Endothelial cell of umbilical vein (primary cell): ENCODE data around the gene GNB5. TPM values are rescaled to one million over a fixed set of nuclear protein-coding genes. Genes with fewer than 3 reads are reported as not detected.

Source experiments
- BruUV-seq: library from RNA; stranded (reverse); fragments of 400-500 nt; replicated peaks from 2 replicates; lab custom pipeline; 2021; lab: Mats Ljungman, UMichigan
- CTCF ChIA-PET: fragments of 300-600, 350-600 bp; sonication (Branson Sonifier 250); formaldehyde crosslinking; loops from one replicate; lab custom pipeline; 2021; ENCODE audit warnings: antibody characterized with exemption, inconsistent platforms; lab: Charles Lee
- POLR2A ChIA-PET: fragments of 300-600, 350-600 bp; sonication (Branson Sonifier 250); formaldehyde crosslinking; loops from one replicate; lab custom pipeline; 2021; ENCODE audit warnings: antibody characterized with exemption, inconsistent platforms; lab: Charles Lee
- DNase-seq: peaks from one replicate; pipeline ENCODE4 v3.0.0-alpha.2; 2011; ENCODE audit warnings: low read depth, low spot score
- FAIRE-seq: peaks from 2 replicates; lab custom pipeline; 2011; peaks lifted over from hg19 to GRCh38; lab: Jason Lieb, UNC
- H2AFZ ChIP-seq: 2 replicates; pipeline ENCODE4 v1.6.0; 2012; ENCODE audit warnings: low read depth, low read length, control low read depth, inconsistent platforms
- H3K27ac ChIP-seq: 2 replicates; pipeline ENCODE4 v1.5.1; 2011; ENCODE audit warnings: low read depth, mild to moderate bottlenecking, control low read depth, low read length, moderate library complexity; ENCODE audit not compliant: insufficient read depth
- H3K27me3 ChIP-seq, 2 experiments: 2 replicates each; pipeline versions ENCODE4 v1.6.0 to v1.6.1; 2011; ENCODE audit warnings: low read length in 2 of 2, mixed read lengths in 1 of 2; ENCODE audit not compliant: control insufficient read depth in 2 of 2, insufficient read depth in 2 of 2
- H3K36me3 ChIP-seq, 2 experiments: 2 replicates in 1 of 2; 3 replicates in 1 of 2; pipeline ENCODE4 v1.5.1; 2011; ENCODE audit warnings: low read length in 2 of 2, mild to moderate bottlenecking in 1 of 2, moderate library complexity in 1 of 2; ENCODE audit not compliant: control insufficient read depth in 2 of 2, insufficient read depth in 2 of 2; ENCODE audit errors: extremely low read depth in 1 of 2
- H3K4me1 ChIP-seq: 3 replicates; pipeline ENCODE4 v1.5.1; 2011; ENCODE audit warnings: mild to moderate bottlenecking, low read length; ENCODE audit not compliant: control insufficient read depth, insufficient read depth; ENCODE audit errors: extremely low read depth
- H3K4me2 ChIP-seq: 2 replicates; pipeline ENCODE4 v1.6.1; 2011; ENCODE audit warnings: low read length, control low read depth, mixed read lengths; ENCODE audit not compliant: insufficient read depth
- H3K4me3 ChIP-seq, 3 experiments: fragments of 200-600 bp in 1 of 3; sonication (generic), shearing (Covaris generic) in 1 of 3; replicated peaks in 1 of 3; 2 replicates each; pipeline ENCODE4 v1.5.1; 2011 to 2016; ENCODE audit warnings: control low read depth in 3 of 3, low read length in 3 of 3, mild to moderate bottlenecking in 2 of 3, inconsistent platforms in 1 of 3, low read depth in 1 of 3, moderate library complexity in 1 of 3; ENCODE audit not compliant: insufficient read depth in 1 of 3
- H3K79me2 ChIP-seq: 2 replicates; pipeline ENCODE4 v1.6.0; 2012; ENCODE audit warnings: low read length, inconsistent platforms; ENCODE audit not compliant: control insufficient read depth, insufficient read depth
- H3K9ac ChIP-seq: replicated peaks from 2 replicates; pipeline ENCODE3; 2011; ENCODE audit warnings: low read length, control low read depth; ENCODE audit not compliant: insufficient read depth; ENCODE audit errors: extremely low read depth
- H3K9me1 ChIP-seq: replicated peaks from 3 replicates; pipeline ENCODE4 v1.6.0; 2011; ENCODE audit warnings: mild to moderate bottlenecking, low read length; ENCODE audit not compliant: control insufficient read depth, insufficient read depth; ENCODE audit errors: extremely low read depth
- H3K9me3 ChIP-seq: replicated peaks from 2 replicates; pipeline ENCODE4 v1.5.1; 2012; ENCODE audit warnings: low read length, inconsistent platforms; ENCODE audit not compliant: control insufficient read depth, insufficient read depth
- H4K20me1 ChIP-seq: replicated peaks from 2 replicates; pipeline ENCODE3; 2011; ENCODE audit warnings: mild to moderate bottlenecking, low read length; ENCODE audit not compliant: control insufficient read depth, insufficient read depth; ENCODE audit errors: extremely low read depth
- EZH2 ChIP-seq: IDR thresholded peaks from 2 replicates; pipeline ENCODE4 v1.6.1; 2012; ENCODE audit warnings: borderline replicate concordance, low read depth, mild to moderate bottlenecking, moderate library complexity, low read length, inconsistent platforms; ENCODE audit not compliant: severe bottlenecking
- FOS ChIP-seq: IDR thresholded peaks from 2 replicates; pipeline ENCODE4 v1.6.1; 2011; ENCODE audit warnings: mild to moderate bottlenecking, low read length, moderate library complexity, borderline replicate concordance; ENCODE audit not compliant: insufficient read depth
- GATA2 ChIP-seq: IDR thresholded peaks from 2 replicates; pipeline ENCODE4 v1.7.0; 2011; ENCODE audit warnings: low read depth, mild to moderate bottlenecking, moderate library complexity, mixed read lengths, low read length; ENCODE audit not compliant: insufficient read length, insufficient read depth
- JUN ChIP-seq: IDR thresholded peaks from 2 replicates; pipeline ENCODE4 v1.6.1; 2011; ENCODE audit warnings: borderline replicate concordance, low read depth; ENCODE audit not compliant: insufficient read length, insufficient read depth
- POLR2AphosphoS5 ChIP-seq: IDR thresholded peaks from 2 replicates; pipeline ENCODE4 v1.6.1; 2012; ENCODE audit warnings: low read depth, mild to moderate bottlenecking, control low read depth, low read length, moderate library complexity; ENCODE audit not compliant: insufficient read depth
- dilution Hi-C: fragments of 300-500 bp; cut with MboI; formaldehyde crosslinking; loops from one replicate; pipeline ENCODE4 v1.15.0; 2019; ENCODE audit warnings: low sequenced_read_pairs; ENCODE audit not compliant: extremely low pct_ligation_motif_present
- intact Hi-C: fragments of 100-400 bp; cut with micrococcal nuclease; formaldehyde crosslinking; loops from one replicate; pipeline ENCODE4 v1.10.0; 2022
- polyA plus RNA-seq, 4 experiments: library from polyadenylated mRNA; depleted of rRNA in 3 of 4; stranded (reverse) in 3 of 4; unstranded in 1 of 4; fragments of >200 nt; gene quantifications; 2 replicates each; pipeline versions ENCODE4 v1.2.1 to v1.2.3, GENCODE V29; 2011 to 2012; ENCODE audit warnings: missing spikeins in 1 of 4
- total RNA-seq: library from RNA; stranded (reverse); gene quantifications from 2 replicates; pipeline ENCODE4 v1.2.3, GENCODE V29; 2021
- TF ChIP-seq, protein P1 (sequence below), 2 donors: IDR thresholded peaks; 1 replicate in 1 of 2; 2 replicates in 1 of 2; pipeline ENCODE4 v1.5.1; 2011; ENCODE audit warnings: low read length in 2 of 2, mild to moderate bottlenecking in 2 of 2, moderate library complexity in 2 of 2, control low read depth in 1 of 2, inconsistent platforms in 1 of 2, low read depth in 1 of 2; ENCODE audit not compliant: insufficient read depth in 1 of 2; ENCODE audit errors: extremely low read depth in 1 of 2

GNB5 gene
- total and polyA plus RNA-seq, 2 donors (not counting 3 experiments of a cell fraction or from before 2014, with no cell fraction given), result 15.6 to 16.8 TPM

DNA sequence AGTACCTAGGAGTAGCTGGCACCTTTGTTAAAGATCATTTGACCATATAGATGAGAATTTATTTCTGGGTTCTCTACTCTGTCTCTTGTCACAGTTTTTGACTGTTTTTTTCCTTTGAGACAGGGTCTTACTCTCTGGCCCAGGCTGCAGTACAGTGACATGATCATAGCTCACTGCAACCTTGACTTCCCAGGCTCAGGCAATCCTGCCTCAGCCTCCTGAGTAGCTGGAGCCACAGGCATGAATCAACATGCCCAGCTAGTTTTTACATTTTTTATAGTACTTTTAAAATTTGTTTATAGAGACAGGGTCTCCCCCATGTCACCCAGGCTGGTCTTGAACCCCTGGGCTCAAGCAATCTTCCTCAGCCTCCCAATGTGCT is 123.7 kb downstream of the GNB5 start:
- intact Hi-C loops, result no loop called here
- TF ChIP-seq GATA2, result no peak
- no peak for TF ChIP-seq JUN
- no peak for TF ChIP-seq FOS
- TF ChIP-seq, protein P1, sequence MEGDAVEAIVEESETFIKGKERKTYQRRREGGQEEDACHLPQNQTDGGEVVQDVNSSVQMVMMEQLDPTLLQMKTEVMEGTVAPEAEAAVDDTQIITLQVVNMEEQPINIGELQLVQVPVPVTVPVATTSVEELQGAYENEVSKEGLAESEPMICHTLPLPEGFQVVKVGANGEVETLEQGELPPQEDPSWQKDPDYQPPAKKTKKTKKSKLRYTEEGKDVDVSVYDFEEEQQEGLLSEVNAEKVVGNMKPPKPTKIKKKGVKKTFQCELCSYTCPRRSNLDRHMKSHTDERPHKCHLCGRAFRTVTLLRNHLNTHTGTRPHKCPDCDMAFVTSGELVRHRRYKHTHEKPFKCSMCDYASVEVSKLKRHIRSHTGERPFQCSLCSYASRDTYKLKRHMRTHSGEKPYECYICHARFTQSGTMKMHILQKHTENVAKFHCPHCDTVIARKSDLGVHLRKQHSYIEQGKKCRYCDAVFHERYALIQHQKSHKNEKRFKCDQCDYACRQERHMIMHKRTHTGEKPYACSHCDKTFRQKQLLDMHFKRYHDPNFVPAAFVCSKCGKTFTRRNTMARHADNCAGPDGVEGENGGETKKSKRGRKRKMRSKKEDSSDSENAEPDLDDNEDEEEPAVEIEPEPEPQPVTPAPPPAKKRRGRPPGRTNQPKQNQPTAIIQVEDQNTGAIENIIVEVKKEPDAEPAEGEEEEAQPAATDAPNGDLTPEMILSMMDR (IDR thresholded peaks at IDR 0.05; ENCODE audit: extremely low read depth in 1 of 2, insufficient read depth in 1 of 2, low read depth in 1 of 2, low read length in 2 of 2), result no peak
- peak; percentile 24 for TF ChIP-seq POLR2AphosphoS5
- no peak for TF ChIP-seq EZH2
- H3K9me3 ChIP-seq, result no peaks in the 10 kb centered on the region
- no peaks in the 10 kb centered on the region for H4K20me1 ChIP-seq
- H3K4me2 ChIP-seq, result no peak overlapping the region
- POLR2A ChIA-PET, result no interaction called here
- DNase-seq (no peak), FAIRE-seq (no peak)
- no TSS peak for BruUV-seq
- H3K9me1 ChIP-seq, result no peaks in the 10 kb centered on the region
- H3K27me3 ChIP-seq, result no peaks in the 10 kb centered on the region
- peaks cover 2 to 5% of the 10 kb centered on the region in 2 experiments for H3K36me3 ChIP-seq
- CTCF ChIA-PET, result interaction anchor here (0.9 to 3.8 kb wide), 4 partner anchors 10 to 72 kb away, joined by 3 to 19 read pairs (median 14); no protein-coding TSS in a partner anchor
- H3K79me2 ChIP-seq, result no peaks in the 10 kb centered on the region
- no peak overlapping the region for H3K27ac ChIP-seq
- no peak overlapping the region for H2AFZ ChIP-seq
- H3K9ac ChIP-seq, result no peak overlapping the region
- H3K4me3 ChIP-seq, result no peak overlapping the region
- dilution Hi-C loops, result no loop called here
- no peaks in the 10 kb centered on the region for H3K4me1 ChIP-seq
